Stomach (tissue), 4 donors: ENCODE results near the gene BCAP31.

ENCODE experiments used
- POLR2A ChIP-seq, 4 donors: fragments of 450-650 bp; IDR thresholded peaks; one replicate each; pipeline ENCODE4 v1.6.1; 2016; ENCODE audit warnings: antibody characterized with exemption in 4 of 4, control low read depth in 2 of 4, mild to moderate bottlenecking in 1 of 4, moderate library complexity in 1 of 4
- TF ChIP-seq, protein P1 (sequence below), 7 experiments: fragments of 450-650 bp in 4 of 7; fragments of 200-600 bp in 3 of 7; sonication (generic) in 3 of 7; IDR thresholded peaks; one replicate each; pipeline ENCODE4 v1.5.1; 2016 to 2019; ENCODE audit warnings: antibody characterized with exemption in 7 of 7, control low read depth in 2 of 7, mild to moderate bottlenecking in 1 of 7

DNA sequence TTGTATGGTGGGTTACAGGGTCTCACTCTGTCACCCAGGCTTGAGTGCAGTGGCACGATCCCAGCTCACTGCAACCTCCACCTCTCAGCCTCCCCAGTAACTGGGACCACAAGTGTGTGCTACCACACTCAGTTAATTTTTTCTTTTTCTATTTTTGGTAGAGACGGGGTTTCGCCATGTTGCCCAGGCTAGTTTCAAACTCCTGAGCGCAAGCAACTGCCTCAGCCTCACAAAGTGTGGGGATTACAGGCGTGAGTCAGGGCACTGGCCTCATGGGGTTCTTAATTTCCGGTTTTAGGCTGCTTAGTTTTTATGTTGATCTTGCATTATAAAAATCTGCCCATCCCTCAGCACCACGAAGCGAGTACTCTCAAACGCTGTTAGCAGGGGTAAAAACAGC lies 6.7 kb downstream of the BCAP31 start:
- TF ChIP-seq, protein P1, sequence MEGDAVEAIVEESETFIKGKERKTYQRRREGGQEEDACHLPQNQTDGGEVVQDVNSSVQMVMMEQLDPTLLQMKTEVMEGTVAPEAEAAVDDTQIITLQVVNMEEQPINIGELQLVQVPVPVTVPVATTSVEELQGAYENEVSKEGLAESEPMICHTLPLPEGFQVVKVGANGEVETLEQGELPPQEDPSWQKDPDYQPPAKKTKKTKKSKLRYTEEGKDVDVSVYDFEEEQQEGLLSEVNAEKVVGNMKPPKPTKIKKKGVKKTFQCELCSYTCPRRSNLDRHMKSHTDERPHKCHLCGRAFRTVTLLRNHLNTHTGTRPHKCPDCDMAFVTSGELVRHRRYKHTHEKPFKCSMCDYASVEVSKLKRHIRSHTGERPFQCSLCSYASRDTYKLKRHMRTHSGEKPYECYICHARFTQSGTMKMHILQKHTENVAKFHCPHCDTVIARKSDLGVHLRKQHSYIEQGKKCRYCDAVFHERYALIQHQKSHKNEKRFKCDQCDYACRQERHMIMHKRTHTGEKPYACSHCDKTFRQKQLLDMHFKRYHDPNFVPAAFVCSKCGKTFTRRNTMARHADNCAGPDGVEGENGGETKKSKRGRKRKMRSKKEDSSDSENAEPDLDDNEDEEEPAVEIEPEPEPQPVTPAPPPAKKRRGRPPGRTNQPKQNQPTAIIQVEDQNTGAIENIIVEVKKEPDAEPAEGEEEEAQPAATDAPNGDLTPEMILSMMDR (IDR thresholded peaks at IDR 0.05), result no peak
- no peak for TF ChIP-seq POLR2A (IDR thresholded peaks at IDR 0.05)
